GM21619 (cell line): ENCODE data around the gene PIPOX.

Source experiments
- ATAC-seq: cut with Tn5 transposase; IDR thresholded peaks from one replicate; pipeline ENCODE4 v1.9.1; 2021; ENCODE audit not compliant: unreplicated experiment

PIPOX gene

GRCh38 chr17:29019475-29020181 is 23.3 kb upstream of the PIPOX start:
- ATAC-seq: no peak

- ATAC-seq: no peak
Observed at GRCh38 chr17:29020576-29020975, 22.4 kb upstream of the PIPOX start.

- no peak for ATAC-seq
Observed at GRCh38 chr17:29021226-29021625, 21.7 kb upstream of the PIPOX start.

GRCh38 chr17:29022074-29022473 is 20.9 kb upstream of the PIPOX start:
- no peak for ATAC-seq

GRCh38 chr17:29024316-29024952 is 18.5 kb upstream of the PIPOX start:
- no peak for ATAC-seq

GRCh38 chr17:29031488-29031887 is 11.5 kb upstream of the PIPOX start:
- no peak for ATAC-seq

- no peak for ATAC-seq
Observed at GRCh38 chr17:29032013-29032856, 10.7 kb upstream of the PIPOX start.

- no peak for ATAC-seq
Observed at GRCh38 chr17:29032857-29033197, 10.1 kb upstream of the PIPOX start.

GRCh38 chr17:29034510-29034909 is 8.4 kb upstream of the PIPOX start:
- ATAC-seq: no peak

- ATAC-seq: no peak
Observed at GRCh38 chr17:29036584-29036983, 6.4 kb upstream of the PIPOX start.

- no peak for ATAC-seq
Observed at GRCh38 chr17:29037739-29038084, 5.2 kb upstream of the PIPOX start.

GRCh38 chr17:29038085-29038795 is 4.7 kb upstream of the PIPOX start:
- ATAC-seq: no peak

- ATAC-seq: no peak
Observed at GRCh38 chr17:29039764-29040598, 3.0 kb upstream of the PIPOX start.

GRCh38 chr17:29041091-29041490 is 1.9 kb upstream of the PIPOX start:
- ATAC-seq: no peak

- no peak for ATAC-seq
Observed at GRCh38 chr17:29041571-29041970, 1.4 kb upstream of the PIPOX start.

- no peak for ATAC-seq
Observed at GRCh38 chr17:29042026-29042678, 789 bp upstream of the PIPOX start.

GRCh38 chr17:29043539-29044145 is 701 bp downstream of the PIPOX start:
- no peak for ATAC-seq

- no peak for ATAC-seq
Observed at GRCh38 chr17:29045026-29045425, 2.1 kb downstream of the PIPOX start.

- no peak for ATAC-seq
Observed at GRCh38 chr17:29045734-29046472, 3.0 kb downstream of the PIPOX start.
